Measurements from ENCODE around the gene RSPH6A.

The RSPH6A gene

GRCh38 chr19:45793876-45794275 is 21.2 kb downstream of the RSPH6A start:
- Histone ChIP-seq H3F3A (ENCODE audit: insufficient read depth) (no peaks in the 10 kb centered on the region), H3K9me2 (replicated peaks; ENCODE audit: insufficient read depth, low read length) (no peaks in the 10 kb centered on the region), H3K27ac (ENCODE audit: low read depth, low read length) (no peak overlapping the region), H3K27me3 (ENCODE audit: low read length) (no peaks in the 10 kb centered on the region), H3K9ac (ENCODE audit: low read length) (no peak overlapping the region), H3K9me3 (ENCODE audit: insufficient read depth, low read length) (no peaks in the 10 kb centered on the region), H4K20me1 (ENCODE audit: low read depth, low read length) (no peaks in the 10 kb centered on the region), H3K4me2 (ENCODE audit: low read depth, low read length, poor library complexity, severe bottlenecking) (no peak overlapping the region), H3K79me2 (ENCODE audit: insufficient read depth, low read length) (peaks cover 10% of the 10 kb centered on the region), H3K36me3 (ENCODE audit: low read length) (no peaks in the 10 kb centered on the region), H2AFZ (ENCODE audit: low read depth, low read length, severe bottlenecking) (no peak overlapping the region), H3K4me3 (ENCODE audit: insufficient read depth, low read length, poor library complexity, severe bottlenecking) (no peak overlapping the region)
- TF ChIP-seq CTCF (IDR thresholded peaks at IDR 0.05; ENCODE audit: insufficient read depth, low read length, poor library complexity, severe bottlenecking) (no peak), EZH2phosphoT487 (conservative IDR thresholded peaks at IDR 0.05; ENCODE audit: low read length) (no peak)

GRCh38 chr19:45793178-45793564 is 21.9 kb downstream of the RSPH6A start:
- Histone ChIP-seq H3K27ac (ENCODE audit: low read depth, low read length) (no peak overlapping the region), H3K9ac (ENCODE audit: low read length) (no peak overlapping the region), H3K36me3 (ENCODE audit: low read length) (no peaks in the 10 kb centered on the region), H3K9me2 (replicated peaks; ENCODE audit: insufficient read depth, low read length) (no peaks in the 10 kb centered on the region), H2AFZ (ENCODE audit: low read depth, low read length, severe bottlenecking) (no peak overlapping the region), H3F3A (ENCODE audit: insufficient read depth) (no peaks in the 10 kb centered on the region), H3K79me2 (ENCODE audit: insufficient read depth, low read length) (peaks cover 10% of the 10 kb centered on the region), H3K4me3 (ENCODE audit: insufficient read depth, low read length, poor library complexity, severe bottlenecking) (peak overlapping the region; percentile 22), H3K9me3 (ENCODE audit: insufficient read depth, low read length) (no peaks in the 10 kb centered on the region), H4K20me1 (ENCODE audit: low read depth, low read length) (no peaks in the 10 kb centered on the region), H3K27me3 (ENCODE audit: low read length) (no peaks in the 10 kb centered on the region), H3K4me2 (ENCODE audit: low read depth, low read length, poor library complexity, severe bottlenecking) (peak overlapping the region; percentile 36)
- TF ChIP-seq EZH2phosphoT487 (conservative IDR thresholded peaks at IDR 0.05; ENCODE audit: low read length) (no peak), CTCF (IDR thresholded peaks at IDR 0.05; ENCODE audit: insufficient read depth, low read length, poor library complexity, severe bottlenecking) (no peak)

- Histone ChIP-seq H3K9me2 (replicated peaks; ENCODE audit: insufficient read depth, low read length) (no peaks in the 10 kb centered on the region), H3K4me3 (ENCODE audit: insufficient read depth, low read length, poor library complexity, severe bottlenecking) (peak within 1 kb of the TSS; percentile 97), H3K27me3 (ENCODE audit: low read length) (no peaks in the 10 kb centered on the region), H3F3A (ENCODE audit: insufficient read depth) (no peaks in the 10 kb centered on the region), H3K9ac (ENCODE audit: low read length) (peak within 1 kb of the TSS; percentile 84), H2AFZ (ENCODE audit: low read depth, low read length, severe bottlenecking) (peak within 1 kb of the TSS; percentile 53), H3K27ac (ENCODE audit: low read depth, low read length) (no peak within 1 kb of the TSS; the same call in 1 of the 2 replicates), H3K79me2 (ENCODE audit: insufficient read depth, low read length) (peaks cover 10% of the 10 kb centered on the region), H3K36me3 (ENCODE audit: low read length) (no peaks in the 10 kb centered on the region), H3K4me2 (ENCODE audit: low read depth, low read length, poor library complexity, severe bottlenecking) (peak within 1 kb of the TSS; percentile 94), H4K20me1 (ENCODE audit: low read depth, low read length) (no peaks in the 10 kb centered on the region), H3K9me3 (ENCODE audit: insufficient read depth, low read length) (no peaks in the 10 kb centered on the region)
- no peak for TF ChIP-seq CTCF (IDR thresholded peaks at IDR 0.05; ENCODE audit: insufficient read depth, low read length, poor library complexity, severe bottlenecking)
- no peak for TF ChIP-seq EZH2phosphoT487 (conservative IDR thresholded peaks at IDR 0.05; ENCODE audit: low read length)
Measured at GRCh38 chr19:45792470-45793177, 22.5 kb downstream of the RSPH6A start, which contains the start of gene DMWD. Gene DMWD (minus strand): TSS chr19:45792845. CDS start chr19:45792756, 89 bp downstream.
